H1 (cell line): ENCODE measurements around the gene RABGAP1. TPM values are rescaled to one million over a fixed set of nuclear protein-coding genes. Genes with fewer than 3 reads are reported as not detected.

ENCODE experiments used
- KDM1A ChIP-seq: fragments of 200-600, 300-600 bp; sonication (generic); IDR thresholded peaks from 2 replicates; pipeline ENCODE4 v1.7.1; 2016; ENCODE audit warnings: mild to moderate bottlenecking, low read length, borderline replicate concordance
- polyA plus RNA-seq, 7 experiments: library from polyadenylated mRNA; depleted of rRNA in 3 of 7; stranded (reverse) in 5 of 7; unstranded in 2 of 7; fragments of >200 nt in 5 of 7; fragments of 200-250 nt in 2 of 7; gene quantifications; 1 replicate in 5 of 7; 2 replicates in 1 of 7; 4 replicates in 1 of 7; pipeline versions ENCODE4 v1.2.1 to v1.2.3, GENCODE V29; 2011 to 2013; ENCODE audit warnings: missing spikeins in 2 of 7, mixed read lengths in 2 of 7
- total RNA-seq: library from RNA; stranded (reverse); fragmentation: NEBNext Ultra II Directional; extraction: Animal tissue kit (Norgen Biotek cat#: 25700); gene quantifications from 2 replicates; pipeline ENCODE4 v1.2.1, GENCODE V29; 2021

Gene RABGAP1
- total and polyA plus RNA-seq, 2 of the 8 experiments (the other 6 are each of a cell fraction or from before 2014, with no cell fraction given): 15.7 to 38.3 TPM

- TF ChIP-seq KDM1A: no peak
Observed at GRCh38 chr9:123040801-123041200, 100.0 kb downstream of the RABGAP1 start (continued).
